Umbilical cord (tissue), 2 donors: ENCODE data around the gene SYNPO2L. TPM values are rescaled to one million over a fixed set of nuclear protein-coding genes. Genes with fewer than 3 reads are reported as not detected.
"Not testable (repeated sequence)": the region's sequence is repeated elsewhere in the genome, so short reads cannot be mapped to it uniquely, and the experiment has no call there.

Experiments used
- DNase-seq: peaks from one replicate; pipeline ENCODE4 v3.0.0-alpha.2; 2015; ENCODE audit warnings: low spot score
- total RNA-seq: library from RNA; depleted of rRNA; stranded (reverse); fragments of >200 nt; gene quantifications from one replicate; pipeline ENCODE4 v1.2.3, GENCODE V29; 2014; ENCODE audit warnings: low replicate concordance; ENCODE audit not compliant: insufficient read depth

Gene SYNPO2L
- 1.9 TPM for total RNA-seq

DNA sequence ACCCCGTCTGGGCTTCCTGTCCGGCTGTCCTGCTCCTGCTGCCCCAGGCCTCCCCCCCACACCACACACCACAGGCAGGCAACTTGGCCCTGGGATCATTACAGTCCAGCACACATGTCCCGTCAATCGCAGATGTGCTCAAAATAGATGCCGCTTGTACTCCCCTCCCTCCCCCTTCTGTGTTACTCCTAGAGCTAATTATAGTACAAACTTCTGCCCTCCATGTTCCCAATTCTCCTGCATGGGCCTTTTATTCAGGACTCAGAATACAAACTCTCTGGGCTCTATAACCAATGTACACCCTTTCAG, at the start of gene SYNPO2L:
SYNPO2L (minus strand) TSS at position 40 of the 309 bp plus-strand sequence. CDS start 107 bp downstream, outside the sequence.
- DNase-seq = no peak

- not testable (repeated sequence) for DNase-seq
Measured at GRCh38 chr10:73703924-73704323, 48.1 kb upstream of the SYNPO2L start.

DNA sequence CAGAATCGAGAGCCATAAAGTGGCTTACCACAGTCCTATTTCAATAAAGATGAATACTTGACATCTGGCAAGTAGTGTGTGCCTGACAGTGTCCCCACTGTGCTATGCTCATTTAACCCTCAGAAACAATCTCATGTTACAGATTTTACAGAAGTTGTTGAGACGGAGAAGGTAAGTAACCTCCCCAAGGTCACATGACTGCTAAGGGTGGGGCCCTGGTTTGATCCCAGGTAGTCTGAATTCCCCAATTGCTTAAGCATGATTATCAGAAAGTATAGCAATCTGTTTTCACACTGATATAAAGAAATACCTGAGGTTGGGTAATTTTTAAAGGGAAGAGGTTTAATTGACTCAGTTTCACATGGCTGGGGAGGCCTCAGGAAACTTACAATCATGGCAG, 43.0 kb upstream of the SYNPO2L start:
- not testable (repeated sequence) for DNase-seq

DNA sequence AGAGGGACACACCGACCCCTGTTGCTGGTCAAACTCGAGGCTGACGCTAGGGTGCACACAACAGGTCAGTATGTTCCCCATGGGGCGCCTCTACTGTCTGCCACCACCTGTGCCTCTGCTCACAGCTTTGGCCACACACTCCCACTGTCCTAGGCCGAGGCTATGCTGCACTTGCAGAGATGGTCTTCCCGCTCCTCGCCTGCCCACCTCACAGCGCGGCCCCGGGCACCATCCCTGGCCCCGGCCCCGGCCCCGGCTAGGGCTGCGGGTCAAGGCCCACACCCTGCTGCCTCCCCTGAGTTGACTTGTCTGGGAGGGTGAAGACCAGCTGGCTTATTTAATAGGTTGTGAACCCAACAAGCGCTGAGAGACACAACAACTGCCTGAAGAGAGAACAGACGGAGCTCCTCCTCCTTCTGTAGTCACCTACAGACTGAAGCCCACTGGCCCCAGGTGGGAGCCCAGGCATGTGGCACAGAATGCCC, 41.9 kb upstream of the SYNPO2L start, which contains the start of gene AGAP5:
AGAP5 (minus strand) TSS at position 435 of the 485 bp plus-strand sequence; CDS start at position 81, 354 bp downstream.
- DNase-seq = not testable (repeated sequence)

GRCh38 chr10:73695302-73695701, 39.5 kb upstream of the SYNPO2L start:
- not testable (repeated sequence) for DNase-seq

DNA sequence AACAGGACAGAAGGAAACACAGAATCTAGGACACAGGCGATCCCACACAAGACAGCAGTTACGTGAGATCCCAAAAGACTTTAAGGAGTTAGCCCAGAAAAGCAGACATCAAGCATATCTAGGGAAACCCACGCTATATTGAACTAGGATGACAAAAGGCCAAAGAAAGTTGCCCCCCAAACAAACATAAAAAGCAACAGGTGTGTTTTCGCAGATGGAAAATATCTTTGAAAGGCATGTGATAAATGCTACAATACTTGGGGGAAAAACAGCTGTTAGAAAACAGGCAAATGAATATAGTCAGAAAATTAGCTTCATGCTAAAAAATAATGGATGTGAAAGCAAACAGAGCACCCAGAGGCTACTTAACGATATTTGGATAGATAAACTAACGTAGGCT, 34.9 kb upstream of the SYNPO2L start:
- DNase-seq = not testable (repeated sequence)

GRCh38 chr10:73689596-73689995, 33.8 kb upstream of the SYNPO2L start:
- not testable (repeated sequence) for DNase-seq

- not testable (repeated sequence) for DNase-seq
Measured at GRCh38 chr10:73687641-73688040, 31.8 kb upstream of the SYNPO2L start.

GRCh38 chr10:73674546-73674945, 18.7 kb upstream of the SYNPO2L start:
- DNase-seq = not testable (repeated sequence)

DNA sequence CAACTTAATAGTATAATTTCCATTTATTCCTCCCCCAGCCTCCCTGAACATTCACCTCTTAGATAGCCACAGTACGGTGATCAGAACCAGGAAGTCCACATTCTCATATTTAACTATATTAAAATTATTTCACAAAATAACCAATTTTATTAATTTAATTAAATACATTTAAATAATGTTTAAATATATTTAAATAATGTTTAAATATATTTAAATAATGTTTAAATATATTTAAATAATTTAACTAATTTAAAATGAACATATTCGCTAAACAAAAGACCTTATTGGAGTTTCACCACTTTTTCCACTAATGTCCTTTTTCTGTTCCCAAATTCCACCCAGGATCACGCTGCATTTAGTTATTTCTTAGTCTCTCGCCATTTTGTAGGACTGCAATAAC, 12.5 kb upstream of the SYNPO2L start:
- DNase-seq = not testable (repeated sequence)

DNA sequence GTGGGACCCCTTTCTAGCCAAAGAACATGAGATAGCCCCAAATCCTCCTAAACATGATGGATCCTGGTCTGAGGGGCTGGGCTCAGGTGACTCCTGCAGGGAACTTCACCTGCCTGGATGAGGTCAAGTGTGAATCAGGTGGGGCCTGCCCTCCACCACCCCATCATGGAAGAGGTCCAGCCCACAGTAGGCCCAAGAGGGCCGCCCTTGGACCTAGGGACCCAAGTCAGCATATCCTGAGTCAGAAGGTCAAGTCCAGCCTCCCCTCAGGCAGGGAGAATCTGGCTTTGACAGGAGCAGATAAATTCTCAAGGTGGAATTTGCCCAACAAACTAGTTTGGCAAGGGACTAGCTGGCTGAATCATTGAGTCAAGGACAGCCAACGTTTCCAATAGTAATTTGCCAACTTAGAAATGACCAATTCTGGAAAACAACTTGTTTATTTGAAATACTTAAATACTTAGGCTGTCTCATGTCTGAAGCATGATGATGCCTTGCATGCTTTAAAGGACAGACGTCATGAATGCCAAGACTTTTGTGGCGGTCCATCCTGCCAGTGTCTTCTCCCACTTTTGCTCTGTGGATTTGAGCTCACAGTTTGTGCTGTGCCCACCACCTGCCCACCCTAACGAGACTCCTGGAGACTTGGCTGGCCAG, 10.5 kb upstream of the SYNPO2L start:
- not testable (repeated sequence) for DNase-seq

GRCh38 chr10:73665581-73665980, 9.8 kb upstream of the SYNPO2L start:
- DNase-seq = not testable (repeated sequence)

GRCh38 chr10:73664156-73665040, 8.6 kb upstream of the SYNPO2L start:
- not testable (repeated sequence) for DNase-seq

- DNase-seq = not testable (repeated sequence)
Measured at GRCh38 chr10:73663621-73664020, 7.8 kb upstream of the SYNPO2L start.

DNA sequence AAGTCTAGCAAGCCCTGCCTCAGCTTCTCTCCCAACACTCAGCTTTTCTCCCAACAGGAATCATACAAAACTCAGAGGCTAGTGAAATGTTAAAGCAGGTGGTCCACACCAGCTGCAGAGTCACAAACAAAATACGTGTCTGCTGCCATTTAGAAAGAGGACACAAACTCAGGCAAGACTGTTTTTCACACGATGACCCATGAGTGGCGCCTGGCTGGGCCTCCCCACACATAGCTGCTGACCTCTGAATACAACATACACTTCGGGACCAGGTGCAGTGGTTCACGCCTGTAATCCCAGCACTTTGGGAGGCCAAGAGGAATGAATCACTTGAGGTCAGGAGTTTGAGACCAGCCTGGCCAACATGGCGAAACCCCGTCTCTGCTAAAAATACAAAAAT, 6.9 kb upstream of the SYNPO2L start:
- DNase-seq = not testable (repeated sequence)

- DNase-seq = no peak
Measured at GRCh38 chr10:73655257-73655989, 406 bp downstream of the SYNPO2L start.

DNA sequence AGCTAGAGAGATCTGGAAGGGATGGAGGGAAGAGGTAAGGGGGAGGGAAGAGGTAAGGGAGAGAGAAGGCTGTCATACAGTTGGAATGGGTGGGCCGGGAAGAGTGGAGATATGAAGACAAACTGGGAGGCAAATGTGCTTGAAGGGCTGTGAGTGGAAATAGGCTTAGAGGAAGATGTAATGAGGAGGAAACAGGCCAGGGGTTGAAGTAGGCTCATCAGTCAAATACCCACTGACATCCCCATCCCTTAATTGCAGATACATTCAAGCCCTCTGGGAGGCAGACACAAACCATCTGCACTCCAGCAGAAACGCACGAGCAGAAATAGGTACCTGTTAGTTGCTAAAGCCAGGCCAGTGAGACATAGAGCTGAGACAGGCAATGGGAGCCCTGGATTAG, 2.1 kb downstream of the SYNPO2L start:
- DNase-seq = no peak

DNA sequence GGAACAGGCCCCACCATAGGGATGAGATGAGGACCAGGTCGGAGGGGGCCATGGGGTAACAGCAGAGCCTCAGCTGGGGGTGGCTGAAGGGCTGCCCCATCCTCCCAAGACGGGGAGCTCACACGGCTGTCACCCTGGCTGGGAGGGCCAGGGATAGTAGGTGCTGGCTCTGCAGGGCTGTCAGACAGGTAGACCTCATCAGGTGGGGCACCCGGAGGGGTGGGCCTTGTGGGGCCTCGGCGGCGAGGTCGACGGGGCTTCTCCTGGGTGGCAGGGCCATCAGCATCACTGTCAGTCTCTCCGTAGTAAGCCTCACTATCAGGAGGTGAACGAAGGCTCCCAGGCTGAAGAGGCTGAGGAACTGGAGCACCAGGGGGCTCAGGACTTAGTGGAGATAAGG, 2.6 kb downstream of the SYNPO2L start:
- no peak for DNase-seq

- DNase-seq = no peak
Measured at GRCh38 chr10:73650537-73651331, 5.1 kb downstream of the SYNPO2L start.

DNA sequence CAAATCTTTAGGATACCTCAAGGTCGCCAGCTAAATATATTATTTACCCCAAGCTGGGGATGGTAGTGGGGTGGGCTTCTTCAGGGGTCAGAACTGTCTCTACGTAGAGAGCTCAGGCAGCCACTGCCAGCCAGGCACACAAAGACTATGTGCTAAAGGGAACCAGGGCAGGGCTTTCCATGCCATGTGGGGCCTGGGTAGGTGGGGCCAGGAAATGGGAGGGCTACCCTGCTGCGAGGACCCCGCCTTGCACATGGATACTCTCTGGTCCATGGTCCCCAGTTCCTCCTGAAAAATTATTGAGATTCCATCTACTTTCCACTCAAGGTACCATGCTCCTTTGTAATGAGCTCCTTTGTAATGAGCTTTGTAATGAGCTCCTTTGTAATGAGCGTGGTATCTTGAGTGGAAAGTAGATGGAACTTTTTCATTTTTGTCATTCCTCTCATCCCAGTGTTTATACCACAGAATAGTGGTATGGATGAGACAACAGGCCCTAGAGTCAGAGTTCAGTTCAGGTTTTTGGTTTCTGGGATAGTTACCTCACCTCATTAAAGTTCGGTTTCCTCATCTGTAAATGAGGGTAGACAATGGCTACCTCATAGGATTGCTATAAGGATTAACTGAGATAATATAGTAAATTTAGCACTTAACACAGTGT, 5.8 kb downstream of the SYNPO2L start:
- no peak for DNase-seq
